Anterior cingulate cortex (tissue), 58 donors: ENCODE measurements around the gene GFER.
"Not testable (repeated sequence)": the region's sequence is repeated elsewhere in the genome, so short reads cannot be mapped to it uniquely, and the experiment has no call there.

Experiments used
- DNase-seq, 58 donors: peaks; one replicate each; lab custom pipeline; 2025; lab: John Stamatoyannopoulos, UW

GFER gene

GRCh38 chr16:1953734-1954133 lies 30.3 kb upstream of the GFER start:
- no peak for DNase-seq

- not testable (repeated sequence) for DNase-seq
These were observed 26.4 kb upstream of the GFER start for GRCh38 chr16:1957434-1958142.

- DNase-seq, result not testable (repeated sequence)
These were observed 25.9 kb upstream of the GFER start for GRCh38 chr16:1958143-1958491.

- DNase-seq, result no peak
These were observed 25.2 kb upstream of the GFER start for GRCh38 chr16:1958715-1959268.

- DNase-seq, result peak; percentile 20 to 92 (median 82)
These were observed 24.5 kb upstream of the GFER start, which contains the start of gene NDUFB10 for GRCh38 chr16:1959269-1960039. TSS of gene NDUFB10 (plus strand) at chr16:1959538. CDS start at chr16:1959625, 87 bp downstream.

GRCh38 chr16:1960665-1961630 lies 23.0 kb upstream of the GFER start:
- peak in 2 of 58 donors; percentile 10 to 27 for DNase-seq

- no peak for DNase-seq
These were observed 22.3 kb upstream of the GFER start for GRCh38 chr16:1961651-1962067.

- DNase-seq, result not testable (repeated sequence)
These were observed 21.5 kb upstream of the GFER start for GRCh38 chr16:1962161-1963153.

GRCh38 chr16:1963806-1964505 lies 20.0 kb upstream of the GFER start:
- DNase-seq, result peak in 12 of 58 donors; percentile 38 to 75 (median 63)

GRCh38 chr16:1964506-1965395 lies 19.2 kb upstream of the GFER start, which contains the start of gene RPS2:
TSS of gene RPS2 (minus strand) at chr16:1964826. CDS start at chr16:1964625, 201 bp downstream.
- peak; percentile 80 to 100 (median 97) for DNase-seq

- DNase-seq, result no peak
These were observed 18.5 kb upstream of the GFER start for GRCh38 chr16:1965396-1966001.

GRCh38 chr16:1966460-1966859 lies 17.5 kb upstream of the GFER start, which contains the start of gene RNF151:
TSS of gene RNF151 (plus strand) at chr16:1966856. CDS start at chr16:1966882, 26 bp downstream.
- DNase-seq, result no peak

- peak in 1 of 58 donors; percentile 29 for DNase-seq
These were observed 15.6 kb upstream of the GFER start for GRCh38 chr16:1968146-1968953.

- DNase-seq, result peak; percentile 75 to 97 (median 90)
These were observed 12.1 kb upstream of the GFER start, which contains the start of gene TBL3 for GRCh38 chr16:1971796-1972489. TSS of gene TBL3 (plus strand) at chr16:1972053. CDS start at chr16:1972165, 112 bp downstream.

GRCh38 chr16:1972490-1972877 lies 11.5 kb upstream of the GFER start:
- no peak for DNase-seq
